Endodermal cell (in vitro differentiated cells): Measurements from ENCODE around the gene ARHGAP10. TPM values are rescaled to one million over a fixed set of nuclear protein-coding genes. Genes with fewer than 3 reads are reported as not detected.

Experiments used
- DNase-seq: peaks from one replicate; pipeline ENCODE4 v3.0.0-alpha.2; 2017
- H3K27ac ChIP-seq: 2 replicates; pipeline ENCODE4 v1.5.1; 2013; ENCODE audit warnings: mild to moderate bottlenecking, low read depth, low read length, moderate library complexity
- H3K27me3 ChIP-seq: 2 replicates; pipeline ENCODE4 v1.6.1; 2013; ENCODE audit warnings: mild to moderate bottlenecking, low read length, moderate library complexity; ENCODE audit not compliant: insufficient read depth, control insufficient read depth, poor library complexity, severe bottlenecking
- H3K36me3 ChIP-seq: 2 replicates; pipeline ENCODE4 v1.7.0; 2013; ENCODE audit warnings: mild to moderate bottlenecking, low read length, moderate library complexity; ENCODE audit not compliant: control insufficient read depth, insufficient read depth
- H3K4me1 ChIP-seq: one replicate; pipeline ENCODE4 v1.7.0; 2013; ENCODE audit warnings: low read length; ENCODE audit not compliant: control insufficient read depth, insufficient read depth
- H3K4me3 ChIP-seq: 2 replicates; pipeline ENCODE4 v1.5.1; 2013; ENCODE audit warnings: mild to moderate bottlenecking, low read length, moderate library complexity
- H3K9ac ChIP-seq: 2 replicates; pipeline ENCODE4 v1.6.1; 2013; ENCODE audit warnings: mild to moderate bottlenecking, low read length, moderate library complexity; ENCODE audit not compliant: poor library complexity, severe bottlenecking; ENCODE audit errors: extremely low read depth
- H3K9me3 ChIP-seq: 2 replicates; pipeline ENCODE4 v1.6.1; 2013; ENCODE audit warnings: mild to moderate bottlenecking, low read length, moderate library complexity; ENCODE audit not compliant: control insufficient read depth
- H3K27ac Mint-ChIP-seq: 2 replicates; pipeline ENCODE4 v1.8.0; 2020; ENCODE audit warnings: mixed read lengths
- H3K27me3 Mint-ChIP-seq: 2 replicates; pipeline ENCODE4 v1.8.0; 2021; ENCODE audit warnings: mild to moderate bottlenecking, mixed read lengths; ENCODE audit not compliant: insufficient read depth
- H3K36me3 Mint-ChIP-seq: 2 replicates; pipeline ENCODE4 v1.8.0; 2020; ENCODE audit warnings: low read depth, mixed read lengths
- H3K4me1 Mint-ChIP-seq: 2 replicates; pipeline ENCODE4 v1.8.0; 2020; ENCODE audit warnings: mixed read lengths
- H3K4me3 Mint-ChIP-seq: 2 replicates; pipeline ENCODE4 v1.8.0; 2020; ENCODE audit warnings: mild to moderate bottlenecking, moderate library complexity, mixed read lengths
- H3K9me3 Mint-ChIP-seq: 2 replicates; pipeline ENCODE4 v1.8.0; 2020; ENCODE audit warnings: mild to moderate bottlenecking, mixed read lengths
- CTCF ChIP-seq: fragments of 200-600 bp; sonication (generic); conservative IDR thresholded peaks from 2 replicates; pipeline ENCODE4 v1.5.0; 2021; ENCODE audit warnings: antibody characterized with exemption, mild to moderate bottlenecking
- WGBS, 2 experiments: methylation state at CpG; one replicate each; pipeline versions ENCODE4 v1.1.5 to v1.1.7; 2013; ENCODE audit warnings: missing lambda C conversion rate in 2 of 2, mixed read lengths in 1 of 2; ENCODE audit not compliant: insufficient coverage in 1 of 2, insufficient read length in 1 of 2; 5-methylcytosine and 5-hydroxymethylcytosine counted together
- total RNA-seq, 2 donors: library from RNA; stranded (reverse); fragmentation: NEBNext Ultra II Directional in 1 of 2; extraction: Animal tissue kit (Norgen Biotek cat#: 25700) in 1 of 2; gene quantifications; 2 replicates in 1 of 2; 3 replicates in 1 of 2; pipeline ENCODE4 v1.2.1, GENCODE V29; 2021

ARHGAP10 gene
- total RNA-seq, 2 donors from 2014 or later = 9.1 to 11.8 TPM

- no peak overlapping the region for H3K9ac ChIP-seq
- no peaks in the 10 kb centered on the region for H3K9me3 ChIP-seq
- H3K36me3 ChIP-seq = no peaks in the 10 kb centered on the region
- WGBS, 2 experiments = 75 to 89% methylated on average over 2 to 5 of the region's 5 CpGs
- H3K36me3 Mint-ChIP-seq = no peaks in the 10 kb centered on the region
- H3K4me3 Mint-ChIP-seq = no peak overlapping the region
- peaks cover 3% of the 10 kb centered on the region for H3K4me1 Mint-ChIP-seq
- no peak overlapping the region for H3K27ac ChIP-seq
- TF ChIP-seq CTCF = no peak
- H3K27ac Mint-ChIP-seq = no peak overlapping the region
- H3K4me3 ChIP-seq = no peak overlapping the region
- DNase-seq = no peak
- no peaks in the 10 kb centered on the region for H3K27me3 ChIP-seq
- H3K4me1 ChIP-seq = no peaks in the 10 kb centered on the region
- H3K9me3 Mint-ChIP-seq = no peaks in the 10 kb centered on the region
- H3K27me3 Mint-ChIP-seq = no peaks in the 10 kb centered on the region
Observed at GRCh38 chr4:147938496-147938895, 206.6 kb downstream of the ARHGAP10 start.

- WGBS, 2 experiments = 85 to 93% methylated on average over 4 of the region's 4 CpGs
- no peak overlapping the region for H3K27ac Mint-ChIP-seq
- H3K27me3 Mint-ChIP-seq = no peaks in the 10 kb centered on the region
- H3K27me3 ChIP-seq = no peaks in the 10 kb centered on the region
- no peaks in the 10 kb centered on the region for H3K9me3 Mint-ChIP-seq
- H3K9me3 ChIP-seq = no peaks in the 10 kb centered on the region
- H3K4me3 ChIP-seq = no peak overlapping the region
- no peak for DNase-seq
- H3K36me3 ChIP-seq = no peaks in the 10 kb centered on the region
- TF ChIP-seq CTCF = no peak
- no peak overlapping the region for H3K27ac ChIP-seq
- peaks cover 3% of the 10 kb centered on the region for H3K36me3 Mint-ChIP-seq
- H3K4me1 Mint-ChIP-seq = peaks cover 3% of the 10 kb centered on the region
- H3K9ac ChIP-seq = no peak overlapping the region
- no peak overlapping the region for H3K4me3 Mint-ChIP-seq
- H3K4me1 ChIP-seq = no peaks in the 10 kb centered on the region
Observed at GRCh38 chr4:147940171-147940570, 208.3 kb downstream of the ARHGAP10 start.

GRCh38 chr4:147941373-147941772 lies 209.5 kb downstream of the ARHGAP10 start:
- H3K27me3 Mint-ChIP-seq = no peaks in the 10 kb centered on the region
- H3K9ac ChIP-seq = no peak overlapping the region
- no peak overlapping the region for H3K27ac Mint-ChIP-seq
- H3K9me3 Mint-ChIP-seq = no peaks in the 10 kb centered on the region
- TF ChIP-seq CTCF = no peak
- H3K4me3 Mint-ChIP-seq = no peak overlapping the region
- peaks cover 3% of the 10 kb centered on the region for H3K4me1 Mint-ChIP-seq
- H3K36me3 Mint-ChIP-seq = peaks cover 3% of the 10 kb centered on the region
- no peak overlapping the region for H3K27ac ChIP-seq
- 89 to 100% methylated on average over 1 to 2 of the region's 2 CpGs for WGBS, 2 experiments
- H3K27me3 ChIP-seq = no peaks in the 10 kb centered on the region
- DNase-seq = no peak
- H3K4me1 ChIP-seq = no peaks in the 10 kb centered on the region
- no peaks in the 10 kb centered on the region for H3K36me3 ChIP-seq
- H3K9me3 ChIP-seq = no peaks in the 10 kb centered on the region
- H3K4me3 ChIP-seq = no peak overlapping the region
